ENCODE results near the gene CABP4.
A peak's percentile ranks its signal among the peaks of the same experiment; 100 is the strongest.

CABP4 gene

DNA sequence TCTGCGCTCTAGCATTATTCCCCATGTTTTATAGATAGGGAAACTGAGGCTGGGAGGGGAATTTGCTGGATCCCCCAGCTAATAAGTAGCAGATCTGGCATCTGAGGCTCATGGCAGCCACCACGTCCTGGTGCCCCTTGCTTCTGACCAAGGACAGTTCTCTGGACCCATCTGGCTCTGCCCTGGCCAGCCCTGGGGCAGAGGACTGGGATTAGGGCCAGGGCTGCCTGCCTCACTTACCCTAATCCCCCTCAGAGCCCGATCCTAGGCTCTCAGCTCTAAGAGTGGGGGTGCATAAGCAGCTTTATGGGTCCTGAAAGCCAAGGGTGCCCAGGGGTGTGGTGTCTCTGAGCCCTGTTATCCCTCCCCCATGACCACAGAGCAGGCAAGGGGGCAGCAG, at the start of gene CABP4:
TSS of gene CABP4 (plus strand) at position 301 of the 400 bp plus-strand sequence. CDS start at position 371, 70 bp downstream.
- DNase-seq (ENCODE audit: low read depth in 2 of 3, low spot score in 1 of 3), result no peak

DNA sequence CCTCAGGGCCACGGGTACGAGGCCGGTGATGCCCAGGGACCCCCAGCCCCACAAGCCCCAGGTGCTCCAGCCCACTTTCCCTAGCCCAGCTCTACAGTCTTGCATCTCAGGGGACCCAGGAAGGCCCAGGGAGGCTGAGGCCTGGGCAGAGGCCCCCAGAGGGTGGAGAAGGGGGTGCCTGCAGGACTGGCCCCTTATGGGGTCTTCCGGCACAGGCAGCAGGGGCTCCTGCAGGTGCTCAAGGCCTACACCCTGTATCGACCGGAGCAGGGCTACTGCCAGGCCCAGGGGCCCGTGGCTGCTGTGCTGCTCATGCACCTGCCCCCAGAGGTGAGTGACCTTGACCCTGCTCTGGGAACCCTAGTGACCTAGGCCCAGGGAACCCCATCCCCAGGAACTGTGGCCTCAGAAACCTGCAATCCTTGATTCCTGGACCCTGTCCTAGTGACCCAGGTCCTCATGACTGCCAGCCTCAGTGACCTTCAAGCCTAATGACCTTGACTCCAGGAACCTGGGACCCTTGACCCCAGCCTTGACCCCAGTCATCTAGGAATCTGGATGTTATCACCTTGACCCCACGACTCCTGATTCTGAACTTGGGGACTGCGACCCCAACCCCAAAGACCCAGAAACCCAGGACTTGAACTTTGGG, 49.3 kb upstream of the CABP4 start:
- DNase-seq (ENCODE audit: low read depth in 2 of 3, low spot score in 1 of 3), result no peak

DNA sequence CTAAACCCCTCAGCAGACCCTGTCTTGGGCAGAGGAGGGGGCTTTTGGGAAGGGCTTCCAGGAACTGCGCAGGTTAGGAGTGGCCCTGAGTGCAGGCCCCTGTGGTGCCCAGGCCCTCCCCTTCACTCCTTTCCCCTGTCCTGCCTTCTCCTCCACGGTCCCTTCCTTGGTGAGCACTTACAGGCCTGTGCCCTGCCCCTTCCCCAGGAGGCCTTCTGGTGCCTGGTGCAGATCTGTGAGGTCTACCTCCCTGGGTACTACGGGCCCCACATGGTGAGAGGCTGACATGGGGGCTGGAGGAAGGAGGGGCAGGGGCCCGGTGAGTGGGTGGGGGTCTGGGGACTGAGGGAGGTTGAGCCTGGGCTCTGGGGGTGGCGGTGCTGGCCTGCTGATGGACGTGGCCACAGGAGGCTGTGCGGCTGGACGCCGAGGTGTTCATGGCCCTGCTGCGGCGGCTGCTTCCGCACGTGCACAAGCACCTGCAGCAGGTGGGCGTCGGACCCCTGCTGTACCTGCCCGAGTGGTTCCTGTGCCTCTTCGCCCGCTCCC, 48.7 kb upstream of the CABP4 start:
- no peak for DNase-seq (ENCODE audit: low read depth in 2 of 3, low spot score in 1 of 3)

- no peak for DNase-seq (ENCODE audit: low read depth in 2 of 3, low spot score in 1 of 3)
Measured at GRCh38 chr11:67406969-67407687, 48.0 kb upstream of the CABP4 start.

- no peak for DNase-seq (ENCODE audit: low read depth in 2 of 3, low spot score in 1 of 3)
Measured at GRCh38 chr11:67407688-67408163, 47.4 kb upstream of the CABP4 start.

DNA sequence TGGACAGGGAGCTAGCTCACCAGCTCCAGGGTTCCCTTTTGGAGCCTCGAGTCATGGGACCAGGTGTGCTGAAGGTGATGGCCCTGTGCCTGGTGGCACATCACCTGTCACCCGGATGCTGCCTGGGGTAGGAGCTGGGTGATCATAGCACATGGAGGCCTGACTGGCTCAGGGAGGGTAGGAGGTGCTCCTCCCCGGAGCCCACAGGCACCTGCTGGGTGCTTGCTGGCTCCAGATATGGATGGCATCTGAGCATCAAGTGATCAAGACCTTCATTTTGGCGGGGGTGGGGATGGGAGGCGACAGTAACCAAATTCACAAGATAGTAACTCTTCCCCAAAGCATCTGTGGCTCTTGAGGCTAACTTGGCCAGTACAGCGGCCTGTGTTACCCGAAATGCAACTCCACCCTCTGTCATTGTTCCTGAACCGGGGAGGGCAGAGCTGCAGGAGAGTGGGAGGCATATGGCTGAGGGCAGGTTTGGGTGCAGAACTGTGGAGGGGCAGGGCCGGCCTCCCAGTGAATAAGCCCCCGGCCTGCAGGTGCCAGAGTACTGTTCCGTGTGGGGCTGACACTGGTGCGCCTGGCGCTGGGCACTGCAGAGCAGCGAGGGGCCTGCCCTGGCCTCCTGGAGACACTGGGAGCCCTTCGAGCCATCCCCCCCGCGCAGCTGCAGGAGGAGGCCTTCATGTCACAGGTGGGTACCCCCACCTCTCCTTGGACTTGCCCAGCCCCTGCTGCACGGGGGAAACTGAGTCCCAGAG, 46.5 kb upstream of the CABP4 start:
- DNase-seq (ENCODE audit: low read depth in 2 of 3, low spot score in 1 of 3), result no peak

DNA sequence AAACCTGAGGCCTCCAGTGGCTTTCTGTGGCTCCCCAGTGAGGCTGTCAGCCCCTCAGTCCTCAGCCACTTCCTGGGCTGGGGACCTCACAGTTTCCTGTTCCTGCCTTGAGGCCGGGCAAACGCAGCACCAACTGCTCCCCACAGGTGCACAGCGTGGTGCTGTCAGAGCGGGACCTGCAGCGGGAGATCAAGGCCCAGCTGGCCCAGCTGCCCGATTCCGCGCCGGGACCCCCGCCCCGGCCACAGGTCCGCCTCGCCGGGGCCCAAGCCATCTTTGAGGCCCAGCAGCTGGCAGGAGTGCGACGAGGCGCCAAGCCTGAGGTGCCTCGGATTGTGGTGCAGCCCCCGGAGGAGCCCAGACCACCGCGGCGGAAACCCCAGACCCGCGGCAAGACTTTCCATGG, 45.9 kb upstream of the CABP4 start:
- peak in 1 of 3 donors; percentile 56 for DNase-seq (ENCODE audit: low read depth in 2 of 3, low spot score in 1 of 3)

DNA sequence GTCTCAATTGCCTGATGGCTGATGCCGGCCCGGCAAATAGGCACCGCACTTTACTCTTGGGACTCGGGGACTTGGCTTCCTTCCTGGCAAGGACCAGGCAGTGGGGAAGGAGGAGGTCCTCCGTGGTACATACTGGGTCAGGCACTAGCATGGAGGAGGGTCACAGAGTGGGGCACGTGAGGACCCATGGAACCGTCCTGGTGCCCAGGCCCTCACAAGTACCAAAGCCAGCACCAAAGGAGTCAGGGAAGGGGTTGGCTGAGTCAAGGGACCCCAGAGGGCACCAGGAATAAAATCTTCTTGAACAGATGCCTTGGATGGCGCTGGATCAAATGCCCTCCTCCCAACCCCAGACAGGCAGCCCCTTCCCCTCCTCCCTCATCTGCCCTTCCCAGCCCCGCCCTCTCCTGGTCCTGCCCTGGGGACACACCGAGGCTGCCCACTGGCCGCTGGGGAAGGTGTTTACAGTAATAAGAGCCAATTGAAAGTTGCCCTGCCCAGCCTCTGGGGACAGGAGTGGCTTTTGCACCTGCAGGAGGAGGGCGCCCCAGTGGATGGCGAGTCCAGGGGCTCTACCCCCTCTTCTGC, 45.3 kb upstream of the CABP4 start:
- DNase-seq (ENCODE audit: low read depth in 2 of 3, low spot score in 1 of 3), result no peak

- no peak for DNase-seq (ENCODE audit: low read depth in 2 of 3, low spot score in 1 of 3)
Measured at GRCh38 chr11:67410369-67410831, 44.8 kb upstream of the CABP4 start.

DNA sequence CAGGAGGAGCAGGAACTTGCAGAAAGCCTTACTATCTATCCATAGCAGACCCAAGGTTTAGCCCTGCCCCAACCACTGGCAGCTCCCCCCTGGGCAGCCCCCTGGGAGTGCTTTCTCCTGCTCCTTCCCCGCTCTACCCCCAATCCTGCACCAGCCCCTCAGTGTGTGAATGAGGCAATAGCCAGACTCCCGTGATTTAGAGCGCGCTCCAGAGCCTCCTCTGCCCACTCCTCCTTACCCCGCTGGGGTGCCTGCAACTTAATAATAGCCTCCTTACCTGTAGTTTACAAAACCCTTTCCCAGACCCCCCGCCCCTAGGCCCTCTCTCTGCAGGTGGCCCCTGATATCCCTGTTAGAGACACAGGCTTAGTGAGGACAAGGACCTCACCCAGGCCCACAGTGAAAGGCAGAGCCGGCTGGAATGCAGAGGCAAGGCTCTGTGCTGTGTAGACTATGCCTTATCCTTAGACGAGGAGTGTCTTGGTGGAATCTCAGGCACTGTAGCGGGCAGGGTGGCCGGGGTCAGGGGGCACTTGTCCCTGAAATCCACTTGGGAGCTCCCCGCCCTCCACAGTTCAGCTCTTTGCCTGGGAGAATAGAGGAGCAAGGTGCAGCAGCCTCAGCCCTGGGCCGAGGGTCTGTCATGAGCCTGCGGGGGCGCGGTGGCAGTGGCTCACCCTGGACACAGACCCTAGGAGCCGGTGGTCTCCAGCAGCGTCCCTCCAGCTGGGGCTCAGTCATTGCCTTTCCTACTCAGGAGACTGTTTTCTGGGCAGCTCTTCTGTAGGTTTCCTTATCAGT, 44.0 kb upstream of the CABP4 start:
- no peak for DNase-seq (ENCODE audit: low read depth in 2 of 3, low spot score in 1 of 3)

- no peak for DNase-seq (ENCODE audit: low read depth in 2 of 3, low spot score in 1 of 3)
Measured at GRCh38 chr11:67411785-67412152, 43.4 kb upstream of the CABP4 start.

DNA sequence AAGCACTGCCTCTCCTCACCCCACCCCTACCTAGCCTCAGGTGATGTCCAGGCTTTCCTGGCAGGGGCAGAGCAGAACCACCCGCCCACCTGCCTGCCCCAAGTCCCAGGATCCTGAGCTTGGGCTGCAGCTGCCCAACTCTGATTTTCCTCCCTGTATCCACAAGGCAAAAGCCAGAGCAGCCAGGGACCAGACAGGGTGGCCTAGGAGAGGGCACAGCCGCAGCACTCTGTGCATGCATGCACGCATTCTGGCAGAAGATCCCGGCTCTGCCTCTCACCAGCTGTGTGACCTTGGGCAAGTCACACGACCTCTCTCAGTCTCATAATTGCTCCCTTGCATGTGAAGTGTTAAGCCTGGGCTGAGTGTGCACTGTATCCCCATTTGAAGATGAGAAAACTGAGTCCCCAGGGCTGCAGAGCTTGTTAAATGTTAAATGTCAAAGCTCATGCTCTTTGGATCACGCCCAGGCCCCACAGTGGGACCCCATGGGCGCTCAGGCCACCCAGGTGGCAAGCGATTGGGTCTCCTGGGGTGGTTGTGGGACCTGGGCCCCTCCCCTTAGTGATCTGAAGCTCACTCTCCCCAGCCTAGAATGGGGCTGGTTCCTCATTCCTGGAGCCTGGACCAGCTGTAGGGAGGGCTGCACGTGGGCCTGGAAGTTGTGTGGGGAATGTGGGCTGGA, 42.5 kb upstream of the CABP4 start:
- no peak for DNase-seq (ENCODE audit: low read depth in 2 of 3, low spot score in 1 of 3)

DNA sequence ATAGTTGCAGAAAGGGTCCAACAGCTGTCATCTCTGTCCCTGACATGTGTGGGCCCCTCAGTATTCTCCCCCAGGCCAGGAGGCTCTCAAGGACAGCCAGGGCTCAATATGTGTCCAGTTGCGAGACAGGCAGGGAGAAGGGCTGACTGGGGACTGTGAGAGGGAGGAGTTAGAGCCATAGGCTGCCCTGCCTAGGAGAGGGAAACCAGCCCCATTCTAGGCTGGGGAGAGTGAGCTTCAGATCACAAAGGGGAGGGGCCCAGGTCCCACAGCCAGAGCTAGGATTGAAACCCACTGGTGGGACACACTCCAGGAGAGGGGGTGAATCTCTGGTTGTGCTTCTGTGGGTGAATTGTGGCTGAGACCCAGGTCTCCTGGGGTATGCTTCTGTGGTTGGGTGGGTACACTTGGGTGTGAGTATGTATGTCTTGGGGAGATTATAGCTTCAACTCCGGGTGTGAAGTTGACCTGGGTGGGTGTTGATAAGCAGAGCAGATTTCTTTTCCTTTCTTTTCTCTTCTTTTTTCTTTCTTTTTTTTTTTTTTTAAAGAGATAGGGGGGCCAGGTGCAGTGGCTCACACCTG, 41.8 kb upstream of the CABP4 start:
- no peak for DNase-seq (ENCODE audit: low read depth in 2 of 3, low spot score in 1 of 3)

DNA sequence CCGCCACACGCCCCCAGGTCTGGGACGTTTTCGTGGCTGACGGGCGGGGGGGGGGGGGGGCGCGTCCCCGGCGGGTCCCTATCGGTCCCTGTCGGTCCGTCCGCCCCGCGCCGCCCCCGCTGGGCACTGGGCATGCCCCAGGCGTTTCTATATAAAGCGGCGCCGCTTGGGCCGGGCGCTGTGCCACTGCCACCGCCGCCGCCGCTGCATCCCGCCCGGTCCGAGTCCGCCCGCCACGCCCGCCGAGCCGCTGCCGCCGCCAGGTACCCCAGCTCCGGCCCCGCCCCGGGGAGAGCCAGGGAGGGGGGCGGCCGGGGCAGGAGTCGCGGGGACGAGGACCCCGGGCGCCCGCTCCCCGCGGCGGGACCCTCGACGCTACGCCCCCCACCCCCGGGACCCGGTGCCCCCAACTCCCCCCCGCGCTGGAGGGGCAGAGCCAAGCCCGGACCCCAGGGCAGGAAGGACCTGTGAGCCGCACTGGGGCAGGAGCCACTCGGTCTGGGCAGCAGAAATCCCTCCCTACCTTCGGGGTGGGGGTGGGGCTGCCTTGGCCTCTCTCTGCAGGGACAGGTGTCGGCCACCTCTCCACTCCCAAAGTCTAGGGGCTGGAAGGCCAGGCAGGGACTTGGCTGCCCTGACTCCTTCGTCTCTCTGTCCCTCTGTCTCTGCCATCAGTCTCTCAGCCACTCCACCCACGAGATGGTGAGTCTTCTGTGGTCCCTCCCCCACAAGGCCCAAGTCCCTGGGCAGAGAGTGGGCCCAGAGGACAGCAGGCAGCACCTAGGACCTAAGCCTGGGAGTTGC, 39.5 kb upstream of the CABP4 start, which contains the start of gene CARNS1:
TSS of gene CARNS1 (plus strand) at position 178 of the 804 bp plus-strand sequence. CDS start at position 700, 522 bp downstream.
- DNase-seq (ENCODE audit: low read depth in 2 of 3, low spot score in 1 of 3), result no peak

GRCh38 chr11:67416416-67417335, 38.5 kb upstream of the CABP4 start:
- DNase-seq (ENCODE audit: low read depth in 2 of 3, low spot score in 1 of 3), result no peak

- no peak for DNase-seq (ENCODE audit: low read depth in 2 of 3, low spot score in 1 of 3)
Measured at GRCh38 chr11:67417425-67417824, 37.7 kb upstream of the CABP4 start.

GRCh38 chr11:67418476-67419281, 36.5 kb upstream of the CABP4 start:
- no peak for DNase-seq (ENCODE audit: low read depth in 2 of 3, low spot score in 1 of 3)
